Left cardiac atrium (tissue), 4 donors: ENCODE measurements around the gene AJM1. TPM values are rescaled to one million over a fixed set of nuclear protein-coding genes. Genes with fewer than 3 reads are reported as not detected.
"Not testable (repeated sequence)": the region's sequence is repeated elsewhere in the genome, so short reads cannot be mapped to it uniquely, and the experiment has no call there.

Experiments used
- ATAC-seq, 2 donors: fragments of 200-7000 bp; cut with Tn5 transposase; one replicate each; pipeline ENCODE4 v1.9.1; 2020; ENCODE audit warnings: mild to moderate bottlenecking in 2 of 2, moderate library complexity in 2 of 2
- DNase-seq: peaks from one replicate; pipeline ENCODE4 v3.0.0-alpha.2; 2020
- intact Hi-C, 2 donors: fragments of 100-400 bp; cut with DNase I; formaldehyde crosslinking; loops; one replicate each; pipeline versions ENCODE4 v1.14.1 to v1.15.1; 2022 to 2023
- microRNA-seq, 2 donors: library from miRNA; unstranded; fragments of <30 nt; microRNA quantifications; one replicate each; pipeline ENCODE4 v1.2.0, GENCODE V29; 2020
- total RNA-seq, 2 donors: library from RNA; stranded (reverse); fragmentation: NEBNext Ultra II Directional; extraction: Animal tissue kit (Norgen Biotek cat#: 25700); gene quantifications; one replicate each; pipeline ENCODE4 v1.2.1, GENCODE V29; 2021
- donor health status: DM: no; HTN: yes; CAD: no.
- donor health status: DM: no; HTN: yes; CAD: no; lungs with severe emphysema.
- donor health status: DM: yes; HTN: yes; CAD: no.
- donor health status: Dilated cardiomyopathy.

Gene AJM1
- total RNA-seq, 2 donors from 2014 or later, result 5.0 to 9.6 TPM

DNA sequence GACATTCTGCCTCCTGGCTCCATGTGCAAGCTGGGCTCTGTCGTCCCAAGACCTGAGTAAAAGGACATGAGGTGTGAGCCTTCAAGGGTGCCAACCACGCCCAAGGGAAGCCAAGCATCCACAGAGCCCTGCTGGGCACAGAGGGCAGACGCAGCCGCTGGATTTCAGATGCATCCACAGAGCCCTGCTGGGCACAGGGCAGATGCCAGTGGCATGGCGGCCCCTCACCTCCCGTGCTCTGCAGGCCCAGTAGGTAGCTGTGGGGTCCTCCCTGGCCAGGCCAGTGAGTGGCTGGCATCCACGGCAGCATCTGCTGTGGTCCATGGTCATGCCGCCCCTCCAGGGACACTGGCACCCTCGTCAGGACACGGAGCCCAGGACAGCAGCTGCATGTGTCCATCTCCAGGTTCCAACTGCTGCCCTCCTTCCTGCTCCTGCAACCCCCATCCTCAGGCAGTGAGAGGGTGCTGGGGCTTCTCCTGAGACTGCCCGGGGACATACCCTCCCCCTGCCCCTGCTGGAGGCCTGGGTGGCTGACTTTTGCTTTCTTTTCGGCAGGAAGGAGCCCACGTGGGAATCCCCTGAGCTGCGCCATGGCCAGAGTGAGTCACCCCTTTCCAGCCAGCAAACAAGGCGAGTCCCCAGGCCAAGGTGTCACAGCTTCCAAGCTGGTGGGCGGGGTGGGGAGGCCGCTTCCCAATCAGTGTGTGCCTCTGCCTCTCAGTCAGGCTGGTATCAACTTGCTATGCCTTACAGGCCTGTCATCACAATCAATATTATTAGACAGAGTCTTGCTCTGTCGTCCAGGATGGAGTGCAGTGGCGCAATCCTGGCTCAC is 40.0 kb downstream of the AJM1 start:
- intact Hi-C loops, result no loop called here
- peak; percentile 79 for DNase-seq
- ATAC-seq, result peak; percentile 6 to 11

DNA sequence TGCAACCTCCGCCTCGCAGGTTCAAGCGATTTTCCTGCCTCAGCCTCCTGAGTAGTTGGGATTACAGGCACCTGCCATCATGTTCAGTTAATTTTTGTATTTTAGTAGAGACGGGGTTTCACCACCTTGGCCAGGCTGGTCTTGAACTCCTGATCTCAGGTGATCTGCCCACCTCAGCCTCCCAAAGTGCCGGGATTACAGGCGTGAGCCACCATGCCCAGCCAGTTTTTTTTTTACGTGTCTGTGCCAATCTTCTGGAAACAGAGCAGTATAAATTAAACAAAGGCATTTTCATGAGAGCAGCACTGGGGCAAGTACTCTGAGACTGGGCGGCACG is 40.6 kb downstream of the AJM1 start:
- DNase-seq, ATAC-seq, intact Hi-C loops: not testable (repeated sequence)

DNA sequence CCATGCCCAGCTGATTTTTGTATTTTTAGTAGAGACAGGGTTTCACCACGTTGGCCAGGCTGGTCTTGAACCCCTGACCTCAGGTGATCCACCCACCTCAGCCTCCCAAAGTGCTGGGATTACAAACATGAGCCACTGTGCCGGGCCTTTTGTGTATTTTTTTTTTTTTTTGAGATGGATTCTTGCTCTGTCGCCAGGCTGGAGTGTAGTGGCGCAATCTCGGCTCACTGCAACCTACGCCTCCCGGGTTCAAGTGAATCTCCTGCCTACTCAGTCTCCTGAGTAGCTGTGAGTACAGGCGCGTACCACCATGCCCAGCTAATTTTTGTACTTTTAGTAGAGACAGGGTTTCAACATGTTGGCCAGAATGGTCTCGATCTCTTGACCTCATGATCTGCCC is 41.4 kb downstream of the AJM1 start:
- DNase-seq, ATAC-seq, intact Hi-C loops: not testable (repeated sequence)

DNA sequence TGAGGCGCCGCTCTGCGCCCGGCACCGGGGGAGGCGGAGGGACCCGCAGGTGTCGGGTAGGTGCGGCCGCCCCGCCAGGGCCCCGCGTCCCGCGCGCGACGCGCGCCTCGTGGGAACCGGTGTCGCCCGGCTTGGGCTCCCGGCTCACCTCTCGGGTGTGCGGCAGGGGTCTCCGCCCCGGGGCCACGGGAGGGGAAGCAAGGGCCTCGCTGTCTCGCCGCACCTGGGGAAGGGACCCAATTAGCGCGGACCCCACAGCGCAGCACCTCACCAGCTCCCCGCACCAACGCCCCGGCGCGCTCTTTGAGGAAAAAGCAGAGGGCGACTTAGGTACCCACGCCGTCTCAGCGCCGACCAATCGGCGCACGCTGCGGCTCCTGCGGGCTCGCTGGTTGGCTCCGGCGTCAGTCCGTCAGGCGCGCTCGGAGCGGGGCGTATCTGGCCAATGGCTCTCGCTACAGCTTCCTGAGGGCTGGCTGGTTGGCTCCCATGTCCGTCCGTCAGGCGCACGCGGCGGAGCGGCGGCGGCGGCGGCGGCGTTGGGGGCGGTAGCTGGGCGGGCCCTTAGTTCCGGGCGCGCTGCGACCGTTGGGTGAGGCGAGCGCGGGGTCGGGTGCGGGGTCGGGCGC is 43.8 kb downstream of the AJM1 start, which contains the start of gene TRAF2:
TSS of gene TRAF2 (plus strand) at position 567 of the 629 bp plus-strand sequence. CDS start 12,225 bp downstream, outside the sequence.
- DNase-seq (peak; percentile 98), ATAC-seq (peak; percentile 99)
- intact Hi-C loops, result no loop called here

DNA sequence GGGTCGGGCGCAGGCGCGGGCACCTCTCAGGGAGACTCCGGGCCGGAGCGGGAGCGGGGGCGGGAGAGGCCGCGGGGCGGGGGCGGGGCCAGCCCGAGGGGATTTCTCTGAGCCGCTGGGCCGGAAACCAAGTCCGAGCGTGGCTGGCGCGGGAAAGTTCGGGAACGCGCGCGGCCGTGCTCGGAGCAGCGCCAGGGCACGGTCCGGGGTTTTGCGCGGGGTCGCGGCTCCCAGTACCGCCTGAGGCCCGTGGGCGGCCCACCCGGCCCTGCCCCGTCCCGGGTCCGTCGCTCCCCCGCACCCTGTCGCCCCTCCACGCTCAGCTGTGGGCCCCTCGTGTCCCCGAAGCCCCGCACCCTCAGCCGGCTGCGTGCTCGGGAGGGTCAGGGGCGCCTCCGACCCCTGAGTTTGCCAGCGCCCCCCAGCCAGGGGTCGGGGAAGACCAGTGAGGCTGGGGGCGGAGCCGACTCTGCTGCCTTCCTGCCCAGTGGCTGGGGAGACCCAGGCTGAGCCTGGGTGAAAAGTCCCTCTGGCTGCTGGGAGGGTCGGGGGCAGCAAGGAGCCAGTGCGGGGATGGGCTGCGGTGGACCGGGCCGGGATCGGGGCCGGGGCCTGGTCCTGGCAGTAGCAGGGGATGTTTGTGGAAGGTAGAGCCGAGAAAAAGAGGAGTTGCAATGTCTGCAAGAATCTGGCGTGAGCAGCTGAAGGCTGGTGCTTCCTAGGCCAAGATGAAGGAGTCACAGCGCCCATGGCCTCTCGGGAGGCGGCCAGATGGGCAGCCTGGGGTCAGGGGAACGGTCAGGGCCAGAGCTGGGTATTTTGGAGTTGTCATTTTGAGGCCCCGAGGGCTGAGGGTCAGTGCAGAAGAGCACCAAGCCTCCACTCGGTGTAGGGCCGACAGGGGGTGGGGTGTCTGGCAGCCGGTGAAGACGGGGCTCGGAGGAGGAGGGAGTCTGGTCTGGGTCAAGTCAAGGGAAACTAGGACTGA is 44.6 kb downstream of the AJM1 start:
- DNase-seq (peak; percentile 39), ATAC-seq (peak; percentile 23 to 55)
- intact Hi-C loops, result no loop called here

DNA sequence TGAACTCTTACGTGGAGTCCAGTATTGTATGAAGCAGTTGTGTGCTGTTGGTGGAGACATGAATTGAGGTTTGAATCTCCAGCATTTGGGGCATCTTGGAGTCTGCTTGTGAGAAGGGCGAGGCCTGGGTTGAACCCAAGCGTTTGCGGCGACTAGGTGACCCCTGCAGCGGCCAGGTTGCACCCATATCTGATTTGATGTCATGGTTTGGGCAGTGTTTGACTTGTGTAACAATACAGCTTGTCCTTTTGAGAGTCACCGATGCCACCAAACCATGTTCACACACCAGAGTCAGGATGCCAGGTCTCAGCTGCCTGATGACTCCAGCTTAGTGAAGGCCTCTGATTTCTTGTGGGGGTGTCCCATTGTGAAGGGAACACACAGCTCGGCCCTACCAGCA is 46.2 kb downstream of the AJM1 start:
- no peak for ATAC-seq
- DNase-seq, result no peak
- intact Hi-C loops, result no loop called here

DNA sequence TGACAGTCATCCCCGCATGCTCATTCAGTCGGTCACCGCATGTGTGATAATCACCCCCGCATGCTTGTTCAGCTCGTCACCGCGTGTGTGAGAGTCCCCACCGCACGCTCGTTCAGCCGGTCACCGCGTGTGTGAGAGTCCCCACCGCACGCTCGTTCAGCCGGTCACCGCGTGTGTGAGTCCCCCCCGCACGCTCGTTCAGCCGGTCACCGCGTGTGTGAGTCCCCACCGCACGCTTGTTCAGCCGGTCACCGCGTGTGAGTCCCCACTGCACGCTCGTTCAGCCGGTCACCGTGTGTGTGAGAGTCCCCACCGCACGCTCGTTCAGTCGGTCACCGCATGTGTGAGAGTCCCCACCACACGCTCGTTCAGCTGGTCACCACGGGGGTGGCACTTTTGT is 47.6 kb downstream of the AJM1 start:
- DNase-seq (no peak), ATAC-seq (no peak)
- intact Hi-C loops, result no loop called here

DNA sequence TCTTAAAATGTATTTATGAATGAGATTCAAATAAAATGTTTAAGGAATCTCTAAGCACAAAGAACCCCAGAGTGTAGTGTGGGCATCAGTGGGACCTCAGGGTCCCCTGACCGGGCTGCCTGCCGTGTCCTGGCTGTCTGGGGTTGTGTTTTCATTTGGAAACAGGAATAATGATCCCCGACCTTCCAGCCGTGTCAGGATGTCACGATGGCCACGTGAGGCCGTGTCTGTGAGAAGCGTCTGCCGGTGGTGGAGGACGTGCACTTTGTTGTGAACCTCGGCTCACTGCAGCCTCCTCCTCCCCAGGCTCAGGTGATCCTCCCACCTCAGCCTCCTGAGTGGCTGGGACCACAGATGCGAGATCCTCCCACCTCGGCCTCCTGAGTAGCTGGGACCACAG is 48.4 kb downstream of the AJM1 start:
- ATAC-seq (no peak), DNase-seq (no peak)
- intact Hi-C loops, result no loop called here

Small RNAs within 50 kb of the gene (microRNA-seq; reads per million reads assigned to microRNA genes)
- gene MIR4292 (0 reads per million in 2 donors), gene MIR4479 (0 reads per million in 2 donors)

Other genes with a start within 250 kb of the AJM1 start
- 100 to 1,000 TPM in 1 of 2 donors, 10 to 100 TPM in 1; 86.6 to 138 TPM for gene EGFL7, start 179.6 kb upstream of the AJM1 start, total RNA-seq
- 100 to 1,000 TPM; 154 TPM for gene AGPAT2, start 155.0 kb upstream of the AJM1 start, total RNA-seq
- 10 to 100 TPM; 23.2 to 35.2 TPM for gene DIPK1B, start 129.9 kb upstream of the AJM1 start, total RNA-seq
- 10 to 100 TPM in 1 of 2 donors, 1 to 10 TPM in 1; 9.3 to 20.1 TPM for gene LCN10, start 99.5 kb upstream of the AJM1 start, total RNA-seq
- gene LCN6, start 94.0 kb upstream of the AJM1 start, total RNA-seq, result 10 to 100 TPM; 18.2 to 51.8 TPM
- gene LCN8, start 84.2 kb upstream of the AJM1 start, total RNA-seq, result not detected
- gene LCN15, start 78.0 kb upstream of the AJM1 start, total RNA-seq, result 1 to 10 TPM in 1 of 2 donors, under 1 TPM in 1; 0.41 to 1.1 TPM
- 10 to 100 TPM; 81.1 to 85.7 TPM for gene TMEM141, start 51.1 kb upstream of the AJM1 start, total RNA-seq
- 1 to 10 TPM; 1.1 to 1.6 TPM for gene CCDC183, start 46.1 kb upstream of the AJM1 start, total RNA-seq
- 10 to 100 TPM; 61.6 to 71.4 TPM for gene RABL6, start 34.5 kb upstream of the AJM1 start, total RNA-seq
- gene PHPT1, start 6.9 kb downstream of the AJM1 start, total RNA-seq, result 100 to 1,000 TPM; 184 to 189 TPM
- gene MAMDC4, start 9.9 kb downstream of the AJM1 start, total RNA-seq, result 1 to 10 TPM; 3.7 to 8.4 TPM
- gene EDF1, start 23.8 kb downstream of the AJM1 start, total RNA-seq, result 100 to 1,000 TPM; 296 to 304 TPM
- gene TRAF2, start 44.0 kb downstream of the AJM1 start, total RNA-seq, result 10 to 100 TPM in 1 of 2 donors, 1 to 10 TPM in 1; 8.8 to 11.8 TPM
- 100 to 1,000 TPM in 1 of 2 donors, 10 to 100 TPM in 1; 98.4 to 130 TPM for gene FBXW5, start 102.3 kb downstream of the AJM1 start, total RNA-seq
- 1 to 10 TPM in 1 of 2 donors, under 1 TPM in 1; 0.88 to 3.5 TPM for gene C8G, start 102.8 kb downstream of the AJM1 start, total RNA-seq
- 10 to 100 TPM in 1 of 2 donors, 1 to 10 TPM in 1; 7.0 to 11.9 TPM for gene LCN12, start 109.8 kb downstream of the AJM1 start, total RNA-seq
- gene PTGDS, start 135.0 kb downstream of the AJM1 start, total RNA-seq, result 1,000 to 10,000 TPM; 3,329 to 4,014 TPM
- gene LCNL1, start 140.5 kb downstream of the AJM1 start, total RNA-seq, result 1 to 10 TPM; 6.4 to 9.6 TPM
- gene PAXX, start 149.9 kb downstream of the AJM1 start, total RNA-seq, result 10 to 100 TPM; 25.4 to 30.2 TPM
- 1 to 10 TPM; 2.6 to 8.5 TPM for gene CLIC3, start 154.1 kb downstream of the AJM1 start, total RNA-seq
- gene ABCA2, start 185.8 kb downstream of the AJM1 start, total RNA-seq, result 10 to 100 TPM; 30.0 to 33.2 TPM
- gene FUT7, start 189.6 kb downstream of the AJM1 start, total RNA-seq, result under 1 TPM; 0.24 to 0.35 TPM
- 10 to 100 TPM; 75.4 to 87.3 TPM for gene NPDC1, start 203.7 kb downstream of the AJM1 start, total RNA-seq
- gene ENTPD2, start 211.6 kb downstream of the AJM1 start, total RNA-seq, result 1 to 10 TPM in 1 of 2 donors, under 1 TPM in 1; 0.60 to 2.2 TPM
- under 1 TPM; 0.39 to 0.44 TPM for gene SAPCD2, start 228.1 kb downstream of the AJM1 start, total RNA-seq
- 10 to 100 TPM; 13.5 to 14.0 TPM for gene UAP1L1, start 235.0 kb downstream of the AJM1 start, total RNA-seq
- 10 to 100 TPM; 21.9 to 28.8 TPM for gene MAN1B1, start 244.5 kb downstream of the AJM1 start, total RNA-seq